Measurements from ENCODE around the gene HRAS.
"Not testable (repeated sequence)": the region's sequence is repeated elsewhere in the genome, so short reads cannot be mapped to it uniquely, and the experiment has no call there.

HRAS gene

GRCh38 chr11:528815-529727 is 6.3 kb downstream of the HRAS start:
- TF ChIP-seq CTCF (IDR thresholded peaks at IDR 0.05; ENCODE audit: low read depth, low read length): no peak
- DNase-seq (ENCODE audit: extremely low read depth, low read depth): no peak

GRCh38 chr11:528166-528814 is 7.1 kb downstream of the HRAS start:
- no peak for TF ChIP-seq CTCF (IDR thresholded peaks at IDR 0.05; ENCODE audit: low read depth, low read length)
- no peak for DNase-seq (ENCODE audit: extremely low read depth, low read depth)

- DNase-seq (ENCODE audit: extremely low read depth, low read depth): no peak
- no peak for TF ChIP-seq CTCF (IDR thresholded peaks at IDR 0.05; ENCODE audit: low read depth, low read length)
Measured at GRCh38 chr11:526192-526591, 9.2 kb downstream of the HRAS start.

- no peak for DNase-seq (ENCODE audit: extremely low read depth, low read depth)
- no peak for TF ChIP-seq CTCF (IDR thresholded peaks at IDR 0.05; ENCODE audit: low read depth, low read length)
Measured at GRCh38 chr11:521177-521688, 14.1 kb downstream of the HRAS start.

GRCh38 chr11:520428-521176 is 14.8 kb downstream of the HRAS start:
- no peak for DNase-seq (ENCODE audit: extremely low read depth, low read depth)
- no peak for TF ChIP-seq CTCF (IDR thresholded peaks at IDR 0.05; ENCODE audit: low read depth, low read length)

- peak; percentile 46 for TF ChIP-seq CTCF (IDR thresholded peaks at IDR 0.05; ENCODE audit: low read depth, low read length)
- peak; percentile 94 for DNase-seq (ENCODE audit: extremely low read depth, low read depth)
Measured at GRCh38 chr11:518463-519202, 16.7 kb downstream of the HRAS start.

GRCh38 chr11:516918-517685 is 18.3 kb downstream of the HRAS start:
- not testable (repeated sequence) for DNase-seq (ENCODE audit: extremely low read depth, low read depth)

Measured in AG09319 (cell line).